NT2/D1 (cell line): ENCODE measurements around the gene RSRC1.
"Not testable (repeated sequence)": the region's sequence is repeated elsewhere in the genome, so short reads cannot be mapped to it uniquely, and the experiment has no call there.

Source experiments
- DNase-seq: peaks from one replicate; pipeline ENCODE4 v3.0.0-alpha.2; 2011; ENCODE audit warnings: low read depth, low spot score
- H3K27me3 ChIP-seq: 2 replicates; pipeline ENCODE4 v1.6.0; 2011; ENCODE audit warnings: mild to moderate bottlenecking; ENCODE audit not compliant: insufficient read length, insufficient read depth
- H3K36me3 ChIP-seq: 2 replicates; pipeline ENCODE4 v1.6.1; 2011; ENCODE audit warnings: mild to moderate bottlenecking, low read length, mixed read lengths; ENCODE audit not compliant: insufficient read depth, insufficient read length
- H3K4me1 ChIP-seq: 2 replicates; pipeline ENCODE4 v1.5.1; 2011; ENCODE audit not compliant: insufficient read depth, insufficient read length
- H3K4me3 ChIP-seq: 2 replicates; pipeline ENCODE4 v1.5.1; 2011; ENCODE audit warnings: low read depth; ENCODE audit not compliant: insufficient read length
- H3K9ac ChIP-seq: 2 replicates; pipeline ENCODE4 v1.6.0; 2011; ENCODE audit warnings: low read depth; ENCODE audit not compliant: insufficient read length
- H3K9me3 ChIP-seq: 2 replicates; pipeline ENCODE4 v1.5.1; 2011; ENCODE audit warnings: mild to moderate bottlenecking, low read length; ENCODE audit not compliant: insufficient read depth
- SUZ12 ChIP-seq: IDR thresholded peaks from 2 replicates; pipeline ENCODE4 v1.6.1; 2011; ENCODE audit not compliant: insufficient read length, insufficient read depth; ENCODE audit errors: extremely low read depth
- YY1 ChIP-seq: IDR thresholded peaks from 2 replicates; pipeline ENCODE4 v1.6.1; 2011; ENCODE audit not compliant: insufficient read length, insufficient read depth
- ZNF274 ChIP-seq: IDR thresholded peaks from 2 replicates; pipeline ENCODE4 v1.6.1; 2011; ENCODE audit warnings: mild to moderate bottlenecking, low read depth, low read length

Gene RSRC1

GRCh38 chr3:158548691-158549090, 438.8 kb downstream of the RSRC1 start:
- Histone ChIP-seq H3K9me3 (peaks cover 6% of the 10 kb centered on the region; the same call in 1 of the 2 replicates), H3K36me3 (no peaks in the 10 kb centered on the region), H3K27me3 (no peaks in the 10 kb centered on the region), H3K4me1 (no peaks in the 10 kb centered on the region), H3K4me3 (no peak overlapping the region), H3K9ac (no peak overlapping the region)
- TF ChIP-seq YY1 (no peak), ZNF274 (no peak), SUZ12 (no peak)
- no peak for DNase-seq

GRCh38 chr3:158549938-158550337, 440.0 kb downstream of the RSRC1 start:
- H3K36me3 ChIP-seq, H3K4me3 ChIP-seq, H3K4me1 ChIP-seq, DNase-seq, H3K27me3 ChIP-seq, H3K9me3 ChIP-seq, H3K9ac ChIP-seq: not testable (repeated sequence)

- Histone ChIP-seq H3K9ac (no peak overlapping the region), H3K4me3 (no peak overlapping the region), H3K36me3 (no peaks in the 10 kb centered on the region), H3K4me1 (no peaks in the 10 kb centered on the region), H3K9me3 (peaks cover 18% of the 10 kb centered on the region; the same call in 1 of the 2 replicates), H3K27me3 (no peaks in the 10 kb centered on the region)
- no peak for DNase-seq
- TF ChIP-seq YY1: no peak
These were observed 442.2 kb downstream of the RSRC1 start for GRCh38 chr3:158552124-158552523.

DNA sequence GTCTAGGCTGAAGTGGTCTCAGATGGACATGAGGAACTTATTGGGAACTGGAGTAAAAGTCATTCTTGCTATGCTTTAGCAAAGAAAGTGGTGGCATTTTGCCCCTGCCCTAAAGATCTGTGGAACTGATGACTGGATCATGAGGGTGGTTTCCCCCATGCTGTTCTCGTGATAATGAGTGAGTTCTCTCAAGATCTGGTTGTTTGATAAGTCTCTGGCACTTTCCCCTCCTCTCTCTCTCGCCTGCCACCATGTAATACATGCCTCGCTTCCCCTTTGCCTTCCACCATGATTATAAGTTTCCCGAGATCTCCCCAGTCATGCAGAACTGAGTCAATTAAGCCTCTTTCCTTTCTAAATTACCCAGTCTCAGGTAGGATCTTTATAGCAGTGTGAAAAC, 449.6 kb downstream of the RSRC1 start:
- DNase-seq: no peak
- no peak for TF ChIP-seq YY1
- no peaks in the 10 kb centered on the region for H3K4me1 ChIP-seq
- H3K27me3 ChIP-seq: no peaks in the 10 kb centered on the region
- peaks cover 30% of the 10 kb centered on the region; the same call in 1 of the 2 replicates for H3K9me3 ChIP-seq
- no peak overlapping the region for H3K9ac ChIP-seq
- H3K36me3 ChIP-seq: no peaks in the 10 kb centered on the region
- H3K4me3 ChIP-seq: no peak overlapping the region

DNA sequence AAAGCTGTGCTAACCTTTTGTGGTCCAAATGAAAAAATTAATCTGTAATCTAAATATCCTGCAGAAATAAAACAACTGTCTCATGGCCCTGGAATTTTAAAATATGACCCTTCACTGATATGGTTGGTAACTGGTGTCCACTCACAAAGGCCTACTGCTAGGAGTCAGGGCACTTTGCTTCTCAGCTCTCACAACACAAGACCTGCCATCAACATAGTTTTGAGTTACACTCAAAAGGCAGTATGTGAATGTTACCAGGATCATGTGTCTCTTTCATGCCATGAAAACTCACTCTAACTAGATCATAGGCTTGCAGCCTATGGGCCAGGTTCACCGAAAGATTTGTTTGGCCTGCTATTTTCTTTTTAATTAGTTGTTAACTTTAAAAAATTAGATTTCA, 451.1 kb downstream of the RSRC1 start:
- no peak overlapping the region for H3K4me3 ChIP-seq
- no peak overlapping the region for H3K9ac ChIP-seq
- no peak for TF ChIP-seq SUZ12
- H3K36me3 ChIP-seq: no peaks in the 10 kb centered on the region
- H3K27me3 ChIP-seq: no peaks in the 10 kb centered on the region
- H3K4me1 ChIP-seq: no peaks in the 10 kb centered on the region
- DNase-seq: no peak
- peaks cover 30% of the 10 kb centered on the region; the same call in 1 of the 2 replicates for H3K9me3 ChIP-seq

DNA sequence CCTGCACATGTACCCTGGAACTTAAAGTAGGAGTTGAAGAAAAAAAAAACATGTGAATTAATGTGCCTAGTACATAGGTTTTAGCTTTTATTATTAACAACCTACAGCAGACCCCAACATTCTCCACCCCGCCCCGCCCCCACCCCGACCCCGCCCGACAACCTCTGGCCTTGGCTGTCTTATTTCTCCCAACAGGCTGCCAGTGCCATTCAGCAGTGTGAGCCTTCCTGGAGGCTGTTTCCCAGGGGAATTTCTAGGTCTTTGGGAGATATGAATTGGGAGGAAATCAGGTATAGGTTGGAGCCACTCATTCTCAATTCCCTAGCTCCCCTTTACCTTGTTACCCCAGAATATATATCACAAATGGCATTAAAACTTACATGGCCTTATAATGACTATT, 452.8 kb downstream of the RSRC1 start:
- DNase-seq: no peak
- no peaks in the 10 kb centered on the region for H3K4me1 ChIP-seq
- no peaks in the 10 kb centered on the region for H3K27me3 ChIP-seq
- H3K9me3 ChIP-seq: peaks cover 14% of the 10 kb centered on the region; the same call in 1 of the 2 replicates
- no peak for TF ChIP-seq SUZ12
- no peak for TF ChIP-seq YY1
- no peak for TF ChIP-seq ZNF274
- H3K36me3 ChIP-seq: no peaks in the 10 kb centered on the region
- no peak overlapping the region for H3K4me3 ChIP-seq
- H3K9ac ChIP-seq: no peak overlapping the region

DNA sequence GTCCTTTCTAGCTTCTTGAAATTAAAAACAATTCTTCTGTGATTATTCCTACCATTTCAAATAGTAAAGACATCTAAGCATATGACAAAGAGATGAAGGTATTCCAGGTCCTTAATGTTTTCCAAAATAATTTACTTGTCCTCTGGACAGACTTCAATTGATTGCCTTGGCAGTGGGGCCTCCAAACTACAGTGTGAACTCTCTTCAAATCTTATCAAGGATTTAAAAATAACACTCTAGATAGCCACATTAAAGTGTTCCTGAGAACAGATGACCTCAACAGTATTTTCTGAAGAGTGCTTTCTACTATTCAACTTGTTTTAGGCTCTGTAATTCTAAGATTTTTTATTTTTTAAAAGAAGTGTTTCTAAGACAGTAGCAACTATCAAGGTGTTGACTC, 453.2 kb downstream of the RSRC1 start:
- H3K36me3 ChIP-seq: no peaks in the 10 kb centered on the region
- H3K9ac ChIP-seq: no peak overlapping the region
- DNase-seq: no peak
- H3K4me3 ChIP-seq: no peak overlapping the region
- peaks cover 11% of the 10 kb centered on the region; the same call in 1 of the 2 replicates for H3K9me3 ChIP-seq
- H3K27me3 ChIP-seq: no peaks in the 10 kb centered on the region
- H3K4me1 ChIP-seq: no peaks in the 10 kb centered on the region
- no peak for TF ChIP-seq SUZ12
- no peak for TF ChIP-seq ZNF274
- TF ChIP-seq YY1: no peak

DNA sequence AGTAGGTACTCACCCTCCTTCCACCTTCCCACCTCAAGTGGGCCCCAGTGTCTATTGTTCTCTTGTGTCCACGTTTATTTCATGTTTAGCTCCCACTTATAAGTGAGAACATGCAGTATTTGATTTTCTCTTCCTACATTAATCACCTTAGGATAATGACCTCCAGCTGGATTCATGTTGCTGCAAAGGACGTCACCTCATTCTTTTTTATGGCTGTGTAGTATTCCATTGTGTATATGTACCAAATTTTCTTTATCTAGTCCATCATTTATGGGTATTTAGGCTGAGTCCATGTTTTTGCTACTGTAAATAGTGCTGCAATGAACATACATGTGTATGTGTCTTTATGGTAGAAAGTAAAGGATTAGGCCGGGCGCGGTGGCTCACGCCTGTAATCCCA, 455.2 kb downstream of the RSRC1 start:
- H3K9ac ChIP-seq: no peak overlapping the region
- no peaks in the 10 kb centered on the region for H3K27me3 ChIP-seq
- no peaks in the 10 kb centered on the region for H3K4me1 ChIP-seq
- TF ChIP-seq YY1 (no peak), ZNF274 (no peak), SUZ12 (no peak)
- H3K9me3 ChIP-seq: no peaks in the 10 kb centered on the region
- H3K36me3 ChIP-seq: no peaks in the 10 kb centered on the region
- H3K4me3 ChIP-seq: no peak overlapping the region
- DNase-seq: no peak
